ENCODE data around the gene ADGRD1.
"Not testable (repeated sequence)": the region's sequence is repeated elsewhere in the genome, so short reads cannot be mapped to it uniquely, and the experiment has no call there.

The ADGRD1 gene

GRCh38 chr12:130992979-130993538 lies 39.4 kb downstream of the ADGRD1 start:
- no peaks in the 10 kb centered on the region for H3K4me1 ChIP-seq (ENCODE audit: control insufficient read depth in 1 of 2, insufficient read depth in 2 of 2, low read length in 2 of 2)
- H3K27me3 ChIP-seq (ENCODE audit: control insufficient read depth in 1 of 2, insufficient read depth in 2 of 2, low read length in 2 of 2), result peaks cover 0 to 5% of the 10 kb centered on the region in 2 donors
- H3K9ac ChIP-seq (ENCODE audit: low read depth in 1 of 2, low read length in 2 of 2), result no peak overlapping the region
- H3K4me3 ChIP-seq (ENCODE audit: low read depth in 1 of 2, low read length in 2 of 2), result no peak overlapping the region
- H3K27ac ChIP-seq (ENCODE audit: low read depth, low read length), result no peak overlapping the region
- no peaks in the 10 kb centered on the region for H3K36me3 ChIP-seq (ENCODE audit: control insufficient read depth in 1 of 2, insufficient read depth in 2 of 2, low read length in 2 of 2)
- no peaks in the 10 kb centered on the region for H3K9me3 ChIP-seq (ENCODE audit: control insufficient read depth in 1 of 2, low read length in 2 of 2)

GRCh38 chr12:130993759-130994670 lies 40.3 kb downstream of the ADGRD1 start:
- no peak overlapping the region for H3K27ac ChIP-seq (ENCODE audit: low read depth, low read length)
- no peak overlapping the region for H3K9ac ChIP-seq (ENCODE audit: low read depth in 1 of 2, low read length in 2 of 2)

DNA sequence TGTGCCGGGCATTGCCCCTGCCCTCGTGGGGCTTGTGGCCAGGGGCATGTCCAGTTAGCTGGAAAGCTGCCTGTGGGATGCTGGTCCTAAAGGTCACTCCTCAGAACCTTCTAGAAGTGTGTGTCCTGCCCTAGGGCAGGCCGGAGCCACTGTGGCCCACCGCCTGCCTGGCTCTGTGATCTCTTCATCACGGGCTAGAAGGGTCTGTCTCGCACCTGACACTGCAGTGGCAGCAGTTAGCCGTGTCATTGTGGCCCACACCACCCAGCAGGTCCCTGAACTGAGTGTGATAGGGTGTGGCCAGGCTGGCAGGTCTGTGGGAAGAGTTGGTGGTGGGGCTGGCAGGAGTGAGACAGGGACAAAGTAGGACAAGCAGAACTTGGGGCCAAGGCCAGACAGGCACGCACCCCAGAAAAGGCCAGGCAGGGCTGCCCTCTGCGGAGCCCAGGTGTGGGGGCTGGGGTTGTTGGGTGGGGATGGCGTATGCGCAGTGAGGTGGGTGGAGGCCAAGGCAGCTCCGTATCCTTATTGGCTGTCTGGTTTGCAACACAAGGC lies 41.2 kb downstream of the ADGRD1 start:
- no peak overlapping the region for H3K27ac ChIP-seq (ENCODE audit: low read depth, low read length)
- H3K9me3 ChIP-seq (ENCODE audit: control insufficient read depth in 1 of 2, low read length in 2 of 2), result no peaks in the 10 kb centered on the region
- no peaks in the 10 kb centered on the region for H3K36me3 ChIP-seq (ENCODE audit: control insufficient read depth in 1 of 2, insufficient read depth in 2 of 2, low read length in 2 of 2)
- peaks cover 0 to 5% of the 10 kb centered on the region in 2 donors for H3K27me3 ChIP-seq (ENCODE audit: control insufficient read depth in 1 of 2, insufficient read depth in 2 of 2, low read length in 2 of 2)
- no peaks in the 10 kb centered on the region for H3K4me1 ChIP-seq (ENCODE audit: control insufficient read depth in 1 of 2, insufficient read depth in 2 of 2, low read length in 2 of 2)
- H3K9ac ChIP-seq (ENCODE audit: low read depth in 1 of 2, low read length in 2 of 2), result no peak overlapping the region
- no peak overlapping the region for H3K4me3 ChIP-seq (ENCODE audit: low read depth in 1 of 2, low read length in 2 of 2)

More at GRCh38 chr12:130993759-130994670, 40.3 kb downstream of the ADGRD1 start:
- Histone ChIP-seq H3K4me1 (ENCODE audit: control insufficient read depth in 1 of 2, insufficient read depth in 2 of 2, low read length in 2 of 2) (no peaks in the 10 kb centered on the region), H3K4me3 (ENCODE audit: low read depth in 1 of 2, low read length in 2 of 2) (no peak overlapping the region), H3K36me3 (ENCODE audit: control insufficient read depth in 1 of 2, insufficient read depth in 2 of 2, low read length in 2 of 2) (no peaks in the 10 kb centered on the region), H3K9me3 (ENCODE audit: control insufficient read depth in 1 of 2, low read length in 2 of 2) (no peaks in the 10 kb centered on the region), H3K27me3 (ENCODE audit: control insufficient read depth in 1 of 2, insufficient read depth in 2 of 2, low read length in 2 of 2) (peaks cover 0 to 5% of the 10 kb centered on the region in 2 donors)

GRCh38 chr12:130995386-130995969 lies 41.8 kb downstream of the ADGRD1 start:
- not testable (repeated sequence) for H3K4me1 ChIP-seq (ENCODE audit: control insufficient read depth in 1 of 2, insufficient read depth in 2 of 2, low read length in 2 of 2)

GRCh38 chr12:130998136-130998535 lies 44.4 kb downstream of the ADGRD1 start:
- Histone ChIP-seq H3K36me3 (ENCODE audit: control insufficient read depth in 1 of 2, insufficient read depth in 2 of 2, low read length in 2 of 2) (no peaks in the 10 kb centered on the region), H3K4me3 (ENCODE audit: low read depth in 1 of 2, low read length in 2 of 2) (no peak overlapping the region), H3K4me1 (ENCODE audit: control insufficient read depth in 1 of 2, insufficient read depth in 2 of 2, low read length in 2 of 2) (no peaks in the 10 kb centered on the region), H3K9ac (ENCODE audit: low read depth in 1 of 2, low read length in 2 of 2) (no peak overlapping the region), H3K27me3 (ENCODE audit: control insufficient read depth in 1 of 2, insufficient read depth in 2 of 2, low read length in 2 of 2) (no peaks in the 10 kb centered on the region), H3K27ac (ENCODE audit: low read depth, low read length) (no peak overlapping the region), H3K9me3 (ENCODE audit: control insufficient read depth in 1 of 2, low read length in 2 of 2) (no peaks in the 10 kb centered on the region)

More at GRCh38 chr12:130995386-130995969, 41.8 kb downstream of the ADGRD1 start:
- not testable (repeated sequence) for H3K9me3 ChIP-seq (ENCODE audit: control insufficient read depth in 1 of 2, low read length in 2 of 2); H3K4me3 ChIP-seq (ENCODE audit: low read depth in 1 of 2, low read length in 2 of 2); H3K27me3 ChIP-seq (ENCODE audit: control insufficient read depth in 1 of 2, insufficient read depth in 2 of 2, low read length in 2 of 2); H3K36me3 ChIP-seq (ENCODE audit: control insufficient read depth in 1 of 2, insufficient read depth in 2 of 2, low read length in 2 of 2); H3K27ac ChIP-seq (ENCODE audit: low read depth, low read length); H3K9ac ChIP-seq (ENCODE audit: low read depth in 1 of 2, low read length in 2 of 2)

DNA sequence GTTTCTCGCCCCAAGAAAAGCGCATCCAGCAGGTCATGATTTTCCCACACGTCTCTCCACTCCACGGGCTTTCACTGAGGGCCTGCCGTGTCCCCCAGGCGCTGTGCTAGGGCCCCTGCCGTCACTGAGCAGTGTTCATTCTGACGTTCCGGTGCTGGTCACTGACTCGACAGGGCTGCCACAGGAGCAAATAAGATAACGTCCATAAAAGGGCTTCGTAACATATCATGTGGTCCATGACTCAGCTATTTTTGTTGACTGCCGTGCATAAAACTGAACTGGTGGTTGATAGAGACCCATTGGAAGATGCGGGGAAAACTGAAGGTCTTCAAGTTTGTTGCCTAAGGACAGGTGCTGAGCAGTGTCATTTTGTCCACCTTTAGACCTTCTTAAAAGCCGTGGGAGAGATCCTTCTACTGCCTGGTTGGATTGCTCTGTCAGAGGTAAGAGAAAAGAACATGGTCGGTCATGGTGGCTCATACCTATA lies 46.3 kb downstream of the ADGRD1 start:
- no peaks in the 10 kb centered on the region for H3K27me3 ChIP-seq (ENCODE audit: control insufficient read depth in 1 of 2, insufficient read depth in 2 of 2, low read length in 2 of 2)
- H3K4me1 ChIP-seq (ENCODE audit: control insufficient read depth in 1 of 2, insufficient read depth in 2 of 2, low read length in 2 of 2), result no peaks in the 10 kb centered on the region
- H3K36me3 ChIP-seq (ENCODE audit: control insufficient read depth in 1 of 2, insufficient read depth in 2 of 2, low read length in 2 of 2), result no peaks in the 10 kb centered on the region
- H3K9me3 ChIP-seq (ENCODE audit: control insufficient read depth in 1 of 2, low read length in 2 of 2), result no peaks in the 10 kb centered on the region
- H3K27ac ChIP-seq (ENCODE audit: low read depth, low read length), result no peak overlapping the region
- H3K9ac ChIP-seq (ENCODE audit: low read depth in 1 of 2, low read length in 2 of 2), result no peak overlapping the region
- H3K4me3 ChIP-seq (ENCODE audit: low read depth in 1 of 2, low read length in 2 of 2), result no peak overlapping the region

GRCh38 chr12:131001493-131001892 lies 47.8 kb downstream of the ADGRD1 start:
- no peaks in the 10 kb centered on the region for H3K27me3 ChIP-seq (ENCODE audit: control insufficient read depth in 1 of 2, insufficient read depth in 2 of 2, low read length in 2 of 2)
- no peaks in the 10 kb centered on the region for H3K36me3 ChIP-seq (ENCODE audit: control insufficient read depth in 1 of 2, insufficient read depth in 2 of 2, low read length in 2 of 2)
- no peaks in the 10 kb centered on the region for H3K9me3 ChIP-seq (ENCODE audit: control insufficient read depth in 1 of 2, low read length in 2 of 2)
- no peak overlapping the region for H3K9ac ChIP-seq (ENCODE audit: low read depth in 1 of 2, low read length in 2 of 2)
- H3K27ac ChIP-seq (ENCODE audit: low read depth, low read length), result no peak overlapping the region
- H3K4me1 ChIP-seq (ENCODE audit: control insufficient read depth in 1 of 2, insufficient read depth in 2 of 2, low read length in 2 of 2), result no peaks in the 10 kb centered on the region
- no peak overlapping the region for H3K4me3 ChIP-seq (ENCODE audit: low read depth in 1 of 2, low read length in 2 of 2)

DNA sequence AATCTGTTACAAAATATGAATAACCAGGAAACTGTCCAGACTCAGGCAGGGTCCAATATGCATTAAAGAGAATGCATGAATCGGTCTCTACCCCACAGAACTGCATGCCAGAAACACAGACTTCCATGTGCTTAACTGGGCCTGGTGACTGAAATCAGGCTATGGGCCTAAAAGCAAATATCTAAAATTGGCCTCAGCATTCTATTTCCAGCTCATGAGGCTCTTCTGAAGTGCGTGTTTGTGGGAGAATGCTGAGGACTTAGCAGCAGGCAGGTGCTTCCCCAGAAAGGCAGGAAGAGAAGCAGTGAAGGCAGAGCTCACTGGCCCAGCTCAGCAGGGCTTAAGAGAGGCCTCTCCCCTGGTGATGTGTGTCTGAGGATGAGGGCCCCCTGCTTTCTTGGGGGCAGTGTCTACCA lies 48.5 kb downstream of the ADGRD1 start:
- no peak overlapping the region for H3K27ac ChIP-seq (ENCODE audit: low read depth, low read length)
- H3K27me3 ChIP-seq (ENCODE audit: control insufficient read depth in 1 of 2, insufficient read depth in 2 of 2, low read length in 2 of 2), result no peaks in the 10 kb centered on the region
- no peak overlapping the region for H3K9ac ChIP-seq (ENCODE audit: low read depth in 1 of 2, low read length in 2 of 2)
- no peaks in the 10 kb centered on the region for H3K9me3 ChIP-seq (ENCODE audit: control insufficient read depth in 1 of 2, low read length in 2 of 2)
- H3K4me1 ChIP-seq (ENCODE audit: control insufficient read depth in 1 of 2, insufficient read depth in 2 of 2, low read length in 2 of 2), result no peaks in the 10 kb centered on the region
- H3K36me3 ChIP-seq (ENCODE audit: control insufficient read depth in 1 of 2, insufficient read depth in 2 of 2, low read length in 2 of 2), result no peaks in the 10 kb centered on the region
- H3K4me3 ChIP-seq (ENCODE audit: low read depth in 1 of 2, low read length in 2 of 2), result no peak overlapping the region

GRCh38 chr12:131003036-131003715 lies 49.5 kb downstream of the ADGRD1 start:
- no peaks in the 10 kb centered on the region for H3K9me3 ChIP-seq (ENCODE audit: control insufficient read depth in 1 of 2, low read length in 2 of 2)
- H3K27me3 ChIP-seq (ENCODE audit: control insufficient read depth in 1 of 2, insufficient read depth in 2 of 2, low read length in 2 of 2), result no peaks in the 10 kb centered on the region
- no peak overlapping the region for H3K9ac ChIP-seq (ENCODE audit: low read depth in 1 of 2, low read length in 2 of 2)
- H3K4me3 ChIP-seq (ENCODE audit: low read depth in 1 of 2, low read length in 2 of 2), result no peak overlapping the region
- no peak overlapping the region for H3K27ac ChIP-seq (ENCODE audit: low read depth, low read length)
- no peaks in the 10 kb centered on the region for H3K4me1 ChIP-seq (ENCODE audit: control insufficient read depth in 1 of 2, insufficient read depth in 2 of 2, low read length in 2 of 2)
- H3K36me3 ChIP-seq (ENCODE audit: control insufficient read depth in 1 of 2, insufficient read depth in 2 of 2, low read length in 2 of 2), result no peaks in the 10 kb centered on the region

Data from duodenal mucosa (tissue), 2 donors.